T-cell (primary cell): ENCODE data around the gene HHAT. TPM values are rescaled to one million over a fixed set of nuclear protein-coding genes. Genes with fewer than 3 reads are reported as not detected.
A peak's percentile ranks its signal among the peaks of the same experiment; 100 is the strongest.

Experiments used
- ATAC-seq, 4 experiments: fragments of 200-7000 bp in 3 of 4; fragments of 150-1000 bp in 1 of 4; cut with Tn5 transposase; replicated peaks in 1 of 4; 1 replicate in 3 of 4; 2 replicates in 1 of 4; pipeline ENCODE4 v1.10.0; 2021; ENCODE audit warnings: moderate library complexity in 3 of 4, mild to moderate bottlenecking in 2 of 4, moderate number of reproducible peaks in 1 of 4
- CTCF ChIA-PET, 2 donors: fragments of 300-600 bp; sonication (Branson Sonifier 250); formaldehyde crosslinking; loops; one replicate each; lab custom pipeline; 2022; ENCODE audit warnings: antibody characterized with exemption in 2 of 2; lab: Charles Lee
- POLR2A ChIA-PET, 2 donors: fragments of 300-600 bp; sonication (Branson Sonifier 250); formaldehyde crosslinking; loops; one replicate each; lab custom pipeline; 2022; ENCODE audit warnings: antibody characterized with exemption in 2 of 2; lab: Charles Lee
- DNase-seq, 35 experiments: peaks; one replicate each; pipeline versions ENCODE4 v3.0.0 to v3.0.0-alpha.2; 2013 to 2023
- H3K27ac ChIP-seq: one replicate; pipeline ENCODE4 v1.5.1; 2013; ENCODE audit warnings: low read length
- H3K27me3 ChIP-seq, 2 experiments: replicated peaks in 1 of 2; 1 replicate in 1 of 2; 2 replicates in 1 of 2; pipeline versions ENCODE4 v1.6.1 to v1.7.0; 2013; ENCODE audit warnings: low read length in 1 of 2, mixed read lengths in 1 of 2; ENCODE audit not compliant: control insufficient read depth in 2 of 2, insufficient read depth in 2 of 2; ENCODE audit errors: extremely low read depth in 1 of 2
- H3K36me3 ChIP-seq, 2 donors: 1 replicate in 1 of 2; 2 replicates in 1 of 2; pipeline versions ENCODE4 v1.6.1 to v1.7.0; 2013; ENCODE audit warnings: low read length in 1 of 2; ENCODE audit not compliant: control insufficient read depth in 2 of 2, insufficient read depth in 1 of 2; ENCODE audit errors: extremely low read depth in 1 of 2
- H3K4me1 ChIP-seq, 2 experiments: 1 replicate in 1 of 2; 2 replicates in 1 of 2; pipeline versions ENCODE4 v1.6.1 to v1.7.0; 2013; ENCODE audit warnings: low read length in 2 of 2, mixed read lengths in 1 of 2; ENCODE audit not compliant: insufficient read depth in 2 of 2, control insufficient read depth in 1 of 2; ENCODE audit errors: extremely low read depth in 1 of 2
- H3K4me3 ChIP-seq, 2 donors: 1 replicate in 1 of 2; 2 replicates in 1 of 2; pipeline versions ENCODE4 v1.5.1 to v1.7.0; 2013; ENCODE audit warnings: mild to moderate bottlenecking in 2 of 2, low read length in 1 of 2, moderate library complexity in 1 of 2; ENCODE audit not compliant: control insufficient read depth in 1 of 2; ENCODE audit errors: extremely low read depth in 1 of 2
- H3K9me3 ChIP-seq: 2 replicates; pipeline ENCODE4 v1.7.0; 2013
- H3K27ac Mint-ChIP-seq, 2 donors: one replicate each; pipeline ENCODE4 v1.8.0; 2020 to 2021; ENCODE audit warnings: mild to moderate bottlenecking in 2 of 2, mixed read lengths in 2 of 2
- H3K27me3 Mint-ChIP-seq, 2 donors: one replicate each; pipeline ENCODE4 v1.8.0; 2021 to 2022; ENCODE audit warnings: mixed read lengths in 2 of 2
- H3K36me3 Mint-ChIP-seq: one replicate; pipeline ENCODE4 v1.8.0; 2021; ENCODE audit warnings: mixed read lengths
- H3K4me1 Mint-ChIP-seq, 3 donors: one replicate each; pipeline ENCODE4 v1.8.0; 2020 to 2022; ENCODE audit warnings: mixed read lengths in 3 of 3, mild to moderate bottlenecking in 1 of 3
- H3K4me3 Mint-ChIP-seq, 3 donors: one replicate each; pipeline ENCODE4 v1.8.0; 2020 to 2022; ENCODE audit warnings: mild to moderate bottlenecking in 3 of 3, mixed read lengths in 3 of 3, moderate library complexity in 3 of 3
- H3K9me3 Mint-ChIP-seq, 3 donors: one replicate each; pipeline ENCODE4 v1.8.0; 2020 to 2022; ENCODE audit warnings: mixed read lengths in 3 of 3
- WGBS: methylation state at CpG from one replicate; pipeline ENCODE4 v1.1.5; 2013; ENCODE audit warnings: missing lambda C conversion rate; ENCODE audit not compliant: insufficient coverage; 5-methylcytosine and 5-hydroxymethylcytosine counted together
- total RNA-seq, 35 experiments: library from RNA in 6 of 35; stranded (reverse) in 6 of 35; fragments of 120-200 nt in 1 of 35; gene quantifications; one replicate each; pipeline versions ENCODE4 v1.2.1 to v1.2.4 and lab custom pipeline; 2013 to 2026

The HHAT gene
- total RNA-seq = 1 to 10 TPM; 2.2 to 7.9 (median 4.1) TPM
- 4.3 TPM for total RNA-seq (2013)
- total RNA-seq (lab: John Stamatoyannopoulos, UW) = 0.80 to 11.8 (median 6.5) reads per million in 29 experiments

- H3K4me1 Mint-ChIP-seq = peaks cover 17 to 46% (median 38%) of the 10 kb centered on the region in 3 donors
- DNase-seq (peak; percentile 16 to 76 (median 36)), ATAC-seq (peak; percentile 66 to 72 (median 70))
- ChIA-PET CTCF (interaction anchor here in 1 of 2 donors (0.5 kb wide), 1 partner anchor 18 kb away, joined by 8 read pairs; no protein-coding TSS in a partner anchor), POLR2A (no interaction called here)
- no peaks in the 10 kb centered on the region for H3K9me3 ChIP-seq
- H3K27ac Mint-ChIP-seq = peak within 1 kb of the TSS; percentile 94 to 97
- H3K27me3 Mint-ChIP-seq = no peaks in the 10 kb centered on the region
- H3K27me3 ChIP-seq = no peaks in the 10 kb centered on the region
- peak within 1 kb of the TSS; percentile 95 to 98 (median 98) for H3K4me3 Mint-ChIP-seq
- H3K27ac ChIP-seq = peak within 1 kb of the TSS; percentile 76
- peaks cover 2 to 48% of the 10 kb centered on the region in 2 experiments for H3K4me1 ChIP-seq
- H3K36me3 ChIP-seq = no peaks in the 10 kb centered on the region
- under 1% methylated on average over 86 of the region's 89 CpGs for WGBS
- H3K4me3 ChIP-seq = peak within 1 kb of the TSS; percentile 84 to 97
- peaks cover 0 to 10% (median 8%) of the 10 kb centered on the region in 3 donors for H3K9me3 Mint-ChIP-seq
- no peaks in the 10 kb centered on the region for H3K36me3 Mint-ChIP-seq
Observed at GRCh38 chr1:210328746-210329503, at the start of gene HHAT. HHAT (plus strand) TSS chr1:210328902; CDS start chr1:210348976, 20,074 bp downstream.

- H3K27ac Mint-ChIP-seq = no peak overlapping the region
- Histone ChIP-seq H3K27ac (no peak overlapping the region), H3K36me3 (no peaks in the 10 kb centered on the region), H3K9me3 (peaks cover 2% of the 10 kb centered on the region), H3K4me1 (no peaks in the 10 kb centered on the region), H3K27me3 (no peaks in the 10 kb centered on the region), H3K4me3 (no peak overlapping the region)
- POLR2A ChIA-PET = no interaction called here
- CTCF ChIA-PET = no interaction called here
- peaks cover 8 to 31% (median 17%) of the 10 kb centered on the region in 3 donors for H3K9me3 Mint-ChIP-seq
- ATAC-seq = no peak
- no peak for DNase-seq
- peaks cover 28 to 29% of the 10 kb centered on the region in 2 donors for H3K27me3 Mint-ChIP-seq
- H3K4me3 Mint-ChIP-seq = no peak overlapping the region
- WGBS = no CpG with 5 or more reads among the region's 5 CpGs
- no peaks in the 10 kb centered on the region for H3K4me1 Mint-ChIP-seq
- no peaks in the 10 kb centered on the region for H3K36me3 Mint-ChIP-seq
Observed at GRCh38 chr1:210280221-210280620, 48.5 kb upstream of the HHAT start.

GRCh38 chr1:210288116-210288515, 40.6 kb upstream of the HHAT start:
- Histone ChIP-seq H3K27ac (no peak overlapping the region), H3K36me3 (no peaks in the 10 kb centered on the region), H3K27me3 (peaks cover 0 to 24% of the 10 kb centered on the region in 2 experiments), H3K4me1 (peaks cover 0 to 10% of the 10 kb centered on the region in 2 experiments), H3K9me3 (no peaks in the 10 kb centered on the region), H3K4me3 (no peak overlapping the region)
- Mint-ChIP-seq H3K4me1 (peaks cover 5 to 6% (median 5%) of the 10 kb centered on the region in 3 donors), H3K27me3 (peaks cover 46 to 58% of the 10 kb centered on the region in 2 donors), H3K36me3 (no peaks in the 10 kb centered on the region), H3K9me3 (no peaks in the 10 kb centered on the region), H3K4me3 (no peak overlapping the region), H3K27ac (no peak overlapping the region)
- ChIA-PET CTCF (interaction anchor here in 1 of 2 donors (0.6 kb wide), 1 partner anchor 192 kb away, joined by 3 read pairs; no protein-coding TSS in a partner anchor), POLR2A (no interaction called here)
- 100% methylated on average over 3 of the region's 4 CpGs for WGBS
- DNase-seq (no peak), ATAC-seq (no peak)

DNA sequence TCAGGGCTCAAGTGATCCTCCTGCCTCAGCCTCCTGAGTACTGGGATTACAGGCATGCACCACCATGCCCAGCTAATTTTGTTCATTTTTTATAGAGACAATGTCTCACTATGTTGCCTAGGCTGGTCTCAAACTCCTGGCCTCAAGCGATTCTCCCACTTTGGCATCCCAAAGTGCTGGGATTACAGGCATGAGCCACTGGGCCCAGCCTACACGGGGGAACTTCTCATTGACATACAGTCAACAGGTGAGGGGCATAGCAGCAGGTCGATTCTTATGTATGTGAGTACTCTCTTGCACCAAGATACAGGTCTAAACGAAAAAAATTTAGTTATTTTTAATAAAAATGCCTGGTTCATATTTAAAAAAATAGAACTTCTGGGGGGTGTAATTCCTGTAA, 39.5 kb upstream of the HHAT start:
- no peaks in the 10 kb centered on the region for H3K9me3 ChIP-seq
- peaks cover 38 to 57% of the 10 kb centered on the region in 2 donors for H3K27me3 Mint-ChIP-seq
- no peaks in the 10 kb centered on the region for H3K9me3 Mint-ChIP-seq
- H3K4me1 ChIP-seq = peaks cover 0 to 10% of the 10 kb centered on the region in 2 experiments
- H3K36me3 ChIP-seq = no peaks in the 10 kb centered on the region
- no peak overlapping the region for H3K4me3 Mint-ChIP-seq
- peaks cover 0 to 29% of the 10 kb centered on the region in 2 experiments for H3K27me3 ChIP-seq
- peaks cover 5 to 6% (median 5%) of the 10 kb centered on the region in 3 donors for H3K4me1 Mint-ChIP-seq
- POLR2A ChIA-PET = no interaction called here
- CTCF ChIA-PET = no interaction called here
- H3K36me3 Mint-ChIP-seq = no peaks in the 10 kb centered on the region
- no peak overlapping the region for H3K4me3 ChIP-seq
- no peak overlapping the region for H3K27ac Mint-ChIP-seq
- DNase-seq (no peak), ATAC-seq (no peak)
- no peak overlapping the region for H3K27ac ChIP-seq
- 54% methylated on average over 3 of the region's 4 CpGs for WGBS

DNA sequence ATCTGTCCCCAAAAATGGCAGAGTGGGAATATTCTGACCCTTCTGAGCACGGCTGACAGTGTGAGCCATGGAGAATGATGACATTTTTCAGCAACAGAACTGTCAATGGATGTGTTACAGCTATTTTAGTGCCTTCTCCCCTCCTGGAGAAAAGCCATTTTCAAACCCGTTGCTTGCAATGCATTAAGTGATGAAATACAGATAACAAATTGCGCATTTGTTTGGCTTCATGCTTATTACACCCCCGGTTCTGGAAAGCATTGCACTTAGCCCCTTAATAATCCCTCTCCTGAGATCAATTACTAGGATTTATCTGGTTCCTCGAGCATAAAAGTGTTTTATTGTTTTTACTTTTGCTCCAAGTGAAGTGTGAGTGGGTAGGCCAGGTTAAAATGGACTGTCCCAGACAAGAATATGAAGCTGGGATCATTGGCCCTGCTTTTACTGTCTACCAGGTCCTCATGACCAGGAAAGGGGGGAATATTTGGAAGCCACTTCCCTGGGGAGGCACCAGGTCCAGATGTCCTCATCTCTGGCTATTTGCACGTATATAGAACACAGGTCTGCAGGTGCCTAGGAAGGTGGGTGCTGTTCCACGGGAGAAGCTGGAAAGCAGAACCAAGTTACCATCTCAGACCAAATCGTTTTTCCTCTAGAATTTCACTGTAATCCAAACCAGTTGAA, 37.5 kb upstream of the HHAT start:
- Histone ChIP-seq H3K4me3 (no peak overlapping the region), H3K9me3 (no peaks in the 10 kb centered on the region), H3K27ac (no peak overlapping the region), H3K4me1 (peaks cover 0 to 10% of the 10 kb centered on the region in 2 experiments), H3K36me3 (no peaks in the 10 kb centered on the region), H3K27me3 (peaks cover 0 to 35% of the 10 kb centered on the region in 2 experiments)
- Mint-ChIP-seq H3K27ac (no peak overlapping the region), H3K4me3 (no peak overlapping the region), H3K9me3 (no peaks in the 10 kb centered on the region), H3K27me3 (peaks cover 42 to 58% of the 10 kb centered on the region in 2 donors), H3K4me1 (peaks cover 5 to 6% (median 5%) of the 10 kb centered on the region in 3 donors), H3K36me3 (no peaks in the 10 kb centered on the region)
- ChIA-PET POLR2A (no interaction called here), CTCF (interaction anchor here in 1 of 2 donors (1.6 kb wide), 1 partner anchor 41 kb away, joined by 4 read pairs; no protein-coding TSS in a partner anchor)
- no peak for DNase-seq
- WGBS = 71% methylated on average over 1 of the region's 8 CpGs
- ATAC-seq = no peak

GRCh38 chr1:210291786-210292230, 36.9 kb upstream of the HHAT start:
- peaks cover 0 to 32% of the 10 kb centered on the region in 2 experiments for H3K27me3 ChIP-seq
- WGBS = no CpG with 5 or more reads among the region's 9 CpGs
- H3K36me3 ChIP-seq = no peaks in the 10 kb centered on the region
- peaks cover 0 to 10% of the 10 kb centered on the region in 2 experiments for H3K4me1 ChIP-seq
- H3K27ac ChIP-seq = no peak overlapping the region
- no peak overlapping the region for H3K27ac Mint-ChIP-seq
- H3K9me3 Mint-ChIP-seq = no peaks in the 10 kb centered on the region
- H3K4me3 ChIP-seq = no peak overlapping the region
- ChIA-PET CTCF (no interaction called here), POLR2A (no interaction called here)
- H3K36me3 Mint-ChIP-seq = no peaks in the 10 kb centered on the region
- no peak for ATAC-seq
- peaks cover 5 to 6% (median 5%) of the 10 kb centered on the region in 3 donors for H3K4me1 Mint-ChIP-seq
- peaks cover 42 to 62% of the 10 kb centered on the region in 2 donors for H3K27me3 Mint-ChIP-seq
- H3K9me3 ChIP-seq = no peaks in the 10 kb centered on the region
- DNase-seq = no peak
- H3K4me3 Mint-ChIP-seq = peak overlapping the region in 1 of 3 donors; percentile 69
